ENCODE measurements around the gene MAP1A. TPM values are rescaled to one million over a fixed set of nuclear protein-coding genes. Genes with fewer than 3 reads are reported as not detected.
A peak's percentile ranks its signal among the peaks of the same experiment; 100 is the strongest.

Gene MAP1A
- total RNA-seq, 2 donors from 2014 or later: 6.2 to 21.9 TPM

DNA sequence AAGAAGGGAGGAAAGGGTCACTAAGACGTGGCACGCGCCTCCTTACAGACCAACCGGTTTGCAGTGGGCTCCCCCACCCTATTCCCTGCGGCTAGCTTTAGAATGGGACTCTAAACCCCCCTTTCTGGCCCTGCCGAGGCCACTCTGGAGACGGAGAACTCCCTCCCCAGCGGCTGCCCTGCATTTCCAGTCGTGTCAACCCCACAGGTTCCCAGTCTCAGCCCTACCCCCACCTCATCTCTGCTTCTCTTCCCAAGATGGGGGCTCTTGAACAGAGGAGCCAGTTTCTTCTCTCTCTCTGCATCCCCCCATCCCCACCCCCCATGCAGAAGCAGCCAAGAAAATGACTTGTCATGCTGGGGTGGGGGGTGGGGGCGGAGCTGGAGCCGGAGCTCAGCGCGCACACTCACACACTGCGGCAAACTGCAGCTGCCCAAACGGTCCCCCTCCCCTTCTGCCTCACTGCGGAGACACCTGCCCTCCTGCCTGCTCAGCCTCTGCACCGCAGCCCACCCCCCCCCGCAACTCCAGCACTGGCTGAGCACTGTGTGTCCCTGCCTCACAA lies 871 bp downstream of the MAP1A start:
- 3% methylated on average over 18 of the region's 18 CpGs for WGBS
- intact Hi-C loops (cut with DNase I): no loop called here
- Histone ChIP-seq H3K4me1 (replicated peaks) (peaks cover 4% of the 10 kb centered on the region), H3K27me3 (replicated peaks; ENCODE audit: insufficient read depth) (no peaks in the 10 kb centered on the region), H3K36me3 (no peaks in the 10 kb centered on the region), H3K4me3 (peak overlapping the region; percentile 26 to 29), H3K9me3 (no peaks in the 10 kb centered on the region), H3K27ac (peak overlapping the region; percentile 12 to 44)
- TF ChIP-seq, protein P1, sequence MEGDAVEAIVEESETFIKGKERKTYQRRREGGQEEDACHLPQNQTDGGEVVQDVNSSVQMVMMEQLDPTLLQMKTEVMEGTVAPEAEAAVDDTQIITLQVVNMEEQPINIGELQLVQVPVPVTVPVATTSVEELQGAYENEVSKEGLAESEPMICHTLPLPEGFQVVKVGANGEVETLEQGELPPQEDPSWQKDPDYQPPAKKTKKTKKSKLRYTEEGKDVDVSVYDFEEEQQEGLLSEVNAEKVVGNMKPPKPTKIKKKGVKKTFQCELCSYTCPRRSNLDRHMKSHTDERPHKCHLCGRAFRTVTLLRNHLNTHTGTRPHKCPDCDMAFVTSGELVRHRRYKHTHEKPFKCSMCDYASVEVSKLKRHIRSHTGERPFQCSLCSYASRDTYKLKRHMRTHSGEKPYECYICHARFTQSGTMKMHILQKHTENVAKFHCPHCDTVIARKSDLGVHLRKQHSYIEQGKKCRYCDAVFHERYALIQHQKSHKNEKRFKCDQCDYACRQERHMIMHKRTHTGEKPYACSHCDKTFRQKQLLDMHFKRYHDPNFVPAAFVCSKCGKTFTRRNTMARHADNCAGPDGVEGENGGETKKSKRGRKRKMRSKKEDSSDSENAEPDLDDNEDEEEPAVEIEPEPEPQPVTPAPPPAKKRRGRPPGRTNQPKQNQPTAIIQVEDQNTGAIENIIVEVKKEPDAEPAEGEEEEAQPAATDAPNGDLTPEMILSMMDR (IDR thresholded peaks at IDR 0.05): no peak
- TF ChIP-seq POLR2AphosphoS5 (IDR thresholded peaks at IDR 0.05) (no peak), POLR2A (IDR thresholded peaks at IDR 0.05) (no peak)
- no peak for DNase-seq (ENCODE audit: low spot score)

DNA sequence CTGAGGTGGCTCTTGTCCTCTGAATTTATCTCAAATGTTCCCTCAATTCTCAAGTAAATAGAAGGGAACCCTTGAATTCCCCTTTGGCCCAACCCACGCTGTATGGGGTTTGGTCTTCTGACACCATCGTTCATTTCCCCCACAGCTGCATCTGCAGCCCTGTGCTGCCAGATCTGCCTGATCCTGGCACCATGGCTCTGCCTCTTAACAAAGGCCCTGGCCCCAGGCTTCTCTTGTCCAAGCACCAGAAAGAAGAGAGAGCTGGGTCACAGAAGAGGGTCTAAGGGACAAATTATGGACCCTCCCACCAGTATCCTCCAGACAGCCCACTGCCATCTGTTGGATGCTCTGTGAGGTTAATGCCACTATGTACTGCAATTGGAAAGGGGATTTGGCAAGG lies 1.8 kb downstream of the MAP1A start:
- H3K36me3 ChIP-seq: no peaks in the 10 kb centered on the region
- DNase-seq (ENCODE audit: low spot score): no peak
- 65% methylated on average over 2 of the region's 2 CpGs for WGBS
- no peaks in the 10 kb centered on the region for H3K27me3 ChIP-seq (replicated peaks; ENCODE audit: insufficient read depth)
- H3K4me3 ChIP-seq: no peak overlapping the region
- H3K27ac ChIP-seq: no peak overlapping the region
- TF ChIP-seq, protein P1 (IDR thresholded peaks at IDR 0.05): no peak
- TF ChIP-seq POLR2A (IDR thresholded peaks at IDR 0.05): no peak
- no peak for TF ChIP-seq POLR2AphosphoS5 (IDR thresholded peaks at IDR 0.05)
- peaks cover 4% of the 10 kb centered on the region for H3K4me1 ChIP-seq (replicated peaks)
- H3K9me3 ChIP-seq: no peaks in the 10 kb centered on the region
- intact Hi-C loops (cut with DNase I): no loop called here

DNA sequence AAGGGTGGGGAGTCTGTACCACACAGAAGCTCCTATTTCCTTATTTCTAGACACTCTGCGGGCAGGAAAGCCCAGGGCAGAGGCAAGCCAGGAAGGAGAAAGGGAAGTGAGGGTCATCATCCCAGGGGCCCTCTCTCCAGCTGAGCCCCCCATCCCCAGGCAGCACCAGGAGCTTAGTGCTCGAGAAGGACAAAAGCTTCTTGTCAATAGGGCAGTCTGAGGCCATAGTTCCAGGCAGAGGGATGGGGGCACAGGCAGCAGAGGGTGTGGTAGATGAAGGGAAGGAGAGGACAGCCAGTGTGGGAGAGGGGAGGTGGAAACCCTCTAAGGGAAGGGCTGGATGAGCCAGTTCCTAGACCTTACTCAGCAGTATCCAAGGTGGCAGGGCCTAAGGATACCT lies 2.7 kb downstream of the MAP1A start:
- Histone ChIP-seq H3K27me3 (replicated peaks; ENCODE audit: insufficient read depth) (no peaks in the 10 kb centered on the region), H3K27ac (no peak overlapping the region), H3K36me3 (no peaks in the 10 kb centered on the region), H3K4me1 (replicated peaks) (peaks cover 4% of the 10 kb centered on the region), H3K9me3 (no peaks in the 10 kb centered on the region), H3K4me3 (no peak overlapping the region)
- intact Hi-C loops (cut with DNase I): no loop called here
- 86% methylated on average over 2 of the region's 2 CpGs for WGBS
- no peak for DNase-seq (ENCODE audit: low spot score)
- TF ChIP-seq POLR2A (IDR thresholded peaks at IDR 0.05) (no peak), POLR2AphosphoS5 (IDR thresholded peaks at IDR 0.05) (no peak)
- TF ChIP-seq, protein P1 (IDR thresholded peaks at IDR 0.05): no peak

DNA sequence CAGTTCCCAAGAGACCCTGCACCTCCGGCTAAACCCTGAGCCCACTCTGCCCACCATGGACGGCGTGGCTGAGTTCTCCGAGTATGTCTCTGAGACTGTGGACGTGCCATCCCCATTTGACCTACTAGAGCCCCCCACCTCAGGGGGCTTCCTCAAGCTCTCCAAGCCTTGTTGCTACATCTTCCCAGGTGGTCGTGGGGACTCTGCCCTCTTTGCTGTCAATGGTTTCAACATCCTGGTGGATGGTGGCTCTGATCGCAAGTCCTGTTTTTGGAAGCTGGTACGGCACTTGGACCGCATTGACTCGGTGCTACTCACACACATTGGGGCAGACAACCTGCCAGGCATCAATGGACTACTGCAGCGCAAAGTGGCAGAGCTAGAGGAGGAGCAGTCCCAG lies 4.0 kb downstream of the MAP1A start:
- H3K9me3 ChIP-seq: no peaks in the 10 kb centered on the region
- no peaks in the 10 kb centered on the region for H3K27me3 ChIP-seq (replicated peaks; ENCODE audit: insufficient read depth)
- peaks cover 4% of the 10 kb centered on the region for H3K4me1 ChIP-seq (replicated peaks)
- no peak overlapping the region for H3K4me3 ChIP-seq
- 95% methylated on average over 11 of the region's 11 CpGs for WGBS
- no peaks in the 10 kb centered on the region for H3K36me3 ChIP-seq
- TF ChIP-seq, protein P1 (IDR thresholded peaks at IDR 0.05): no peak
- TF ChIP-seq POLR2A (IDR thresholded peaks at IDR 0.05) (no peak), POLR2AphosphoS5 (IDR thresholded peaks at IDR 0.05) (no peak)
- DNase-seq (ENCODE audit: low spot score): no peak
- no peak overlapping the region for H3K27ac ChIP-seq
- intact Hi-C loops (cut with DNase I): no loop called here

DNA sequence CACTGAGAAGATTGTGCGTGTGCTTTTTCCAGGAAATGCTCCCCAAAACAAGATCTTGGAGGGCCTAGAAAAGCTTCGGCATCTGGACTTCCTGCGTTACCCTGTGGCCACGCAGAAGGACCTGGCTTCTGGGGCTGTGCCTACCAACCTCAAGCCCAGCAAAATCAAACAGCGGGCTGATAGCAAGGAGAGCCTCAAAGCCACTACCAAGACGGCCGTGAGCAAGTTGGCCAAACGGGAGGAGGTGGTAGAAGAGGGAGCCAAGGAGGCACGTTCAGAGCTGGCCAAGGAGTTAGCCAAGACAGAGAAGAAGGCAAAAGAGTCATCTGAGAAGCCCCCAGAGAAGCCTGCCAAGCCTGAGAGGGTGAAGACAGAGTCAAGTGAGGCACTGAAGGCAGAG lies 4.8 kb downstream of the MAP1A start:
- no peaks in the 10 kb centered on the region for H3K27me3 ChIP-seq (replicated peaks; ENCODE audit: insufficient read depth)
- no peaks in the 10 kb centered on the region for H3K36me3 ChIP-seq
- no peak for TF ChIP-seq POLR2AphosphoS5 (IDR thresholded peaks at IDR 0.05)
- no peak for TF ChIP-seq POLR2A (IDR thresholded peaks at IDR 0.05)
- TF ChIP-seq, protein P1 (IDR thresholded peaks at IDR 0.05): no peak
- H3K9me3 ChIP-seq: no peaks in the 10 kb centered on the region
- H3K4me3 ChIP-seq: no peak overlapping the region
- no peak for DNase-seq (ENCODE audit: low spot score)
- H3K4me1 ChIP-seq (replicated peaks): peaks cover 4% of the 10 kb centered on the region
- H3K27ac ChIP-seq: no peak overlapping the region
- intact Hi-C loops (cut with DNase I): no loop called here
- 87% methylated on average over 9 of the region's 9 CpGs for WGBS
